GM23248 (cell line): ENCODE data around the gene NLRP2B. TPM values are rescaled to one million over a fixed set of nuclear protein-coding genes. Genes with fewer than 3 reads are reported as not detected.

Source experiments
- DNase-seq: peaks from one replicate; pipeline ENCODE4 v3.0.0-alpha.2; 2015
- H2AFZ ChIP-seq: fragments of 200-600 bp; sonication (generic); 2 replicates; pipeline ENCODE4 v1.6.1; 2016; ENCODE audit warnings: antibody characterized with exemption
- H3F3A ChIP-seq: fragments of 200-600 bp; sonication (generic); 2 replicates; pipeline ENCODE4 v1.6.1; 2016; ENCODE audit warnings: mild to moderate bottlenecking, antibody characterized with exemption, mixed run types; ENCODE audit not compliant: insufficient read depth
- H3K27ac ChIP-seq: fragments of 200-600 bp; sonication (generic); 2 replicates; pipeline ENCODE4 v1.5.1; 2016; ENCODE audit warnings: mild to moderate bottlenecking
- H3K27me3 ChIP-seq: fragments of 200-600 bp; sonication (generic); replicated peaks from 2 replicates; pipeline ENCODE4 v1.6.1; 2016; ENCODE audit warnings: mild to moderate bottlenecking; ENCODE audit not compliant: insufficient read depth
- H3K36me3 ChIP-seq: fragments of 200-600 bp; sonication (generic); 2 replicates; pipeline ENCODE4 v1.6.1; 2016; ENCODE audit warnings: low read depth, mild to moderate bottlenecking
- H3K4me1 ChIP-seq: fragments of 200-600 bp; sonication (generic); 2 replicates; pipeline ENCODE4 v1.6.1; 2016; ENCODE audit warnings: mild to moderate bottlenecking; ENCODE audit not compliant: insufficient read depth
- H3K4me2 ChIP-seq: fragments of 200-600 bp; sonication (generic); one replicate; pipeline ENCODE4 v1.6.1; 2016; ENCODE audit warnings: mild to moderate bottlenecking; ENCODE audit not compliant: unreplicated experiment
- H3K4me3 ChIP-seq: fragments of 200-600 bp; sonication (generic); 2 replicates; pipeline ENCODE4 v1.5.1; 2016; ENCODE audit warnings: mild to moderate bottlenecking
- H3K79me2 ChIP-seq: fragments of 200-600 bp; sonication (generic); 2 replicates; pipeline ENCODE4 v1.6.1; 2016; ENCODE audit warnings: mild to moderate bottlenecking; ENCODE audit not compliant: insufficient read depth
- H3K9ac ChIP-seq: fragments of 200-600 bp; sonication (generic); 2 replicates; pipeline ENCODE4 v1.6.1; 2016; ENCODE audit warnings: mild to moderate bottlenecking
- H3K9me2 ChIP-seq: fragments of 200-600 bp; sonication (generic); 2 replicates; pipeline ENCODE4 v1.6.1; 2016; ENCODE audit warnings: mixed run types, mild to moderate bottlenecking, moderate library complexity; ENCODE audit not compliant: insufficient read depth
- H3K9me3 ChIP-seq: fragments of 200-600 bp; sonication (generic); one replicate; pipeline ENCODE4 v1.6.1; 2017; ENCODE audit warnings: low read depth
- H4K20me1 ChIP-seq: fragments of 200-600 bp; sonication (generic); 2 replicates; pipeline ENCODE4 v1.6.0; 2016; ENCODE audit not compliant: insufficient read depth
- EZH2 ChIP-seq: fragments of 200-600 bp; sonication (generic); IDR thresholded peaks from 2 replicates; pipeline ENCODE4 v1.6.1; 2018; ENCODE audit warnings: antibody characterized with exemption, mild to moderate bottlenecking; ENCODE audit not compliant: insufficient read depth, poor library complexity, severe bottlenecking
- EZH2phosphoT487 ChIP-seq: fragments of 200-600 bp; sonication (generic); IDR thresholded peaks from 2 replicates; pipeline ENCODE4 v1.6.1; 2018; ENCODE audit warnings: antibody characterized with exemption, moderate library complexity, mild to moderate bottlenecking, low read depth; ENCODE audit not compliant: insufficient read depth
- WGBS, 2 experiments: methylation state at CpG; one replicate each; pipeline ENCODE4 v1.1.6; 2015 to 2017; ENCODE audit warnings: low lambda C conversion rate in 2 of 2, low coverage in 1 of 2; ENCODE audit errors: missing lambda C conversion rate in 2 of 2; 5-methylcytosine and 5-hydroxymethylcytosine counted together
- in situ Hi-C: fragments of 300-500 bp; cut with MboI; formaldehyde crosslinking; loops from 2 replicates; pipeline ENCODE4 v1.15.0; 2020
- polyA plus RNA-seq: library from polyadenylated mRNA; unstranded; fragments of >200 nt; fragmentation: Nextera tagmentation; extraction: Ambion mirVana; gene quantifications from 2 replicates; pipeline ENCODE4 v1.2.1, GENCODE V29; 2016
- total RNA-seq: library from RNA; depleted of rRNA; stranded (reverse); fragments of >200 nt; shearing (Covaris generic); gene quantifications from 2 replicates; pipeline ENCODE4 v1.2.3, GENCODE V29; 2014

The NLRP2B gene
- total and polyA plus RNA-seq, 2 experiments from 2014 or later = not detected

- 24 to 29% methylated on average over 8 of the region's 8 CpGs for WGBS, 2 experiments
- Histone ChIP-seq H3K9me3 (no peaks in the 10 kb centered on the region), H4K20me1 (no peaks in the 10 kb centered on the region), H3K27me3 (no peaks in the 10 kb centered on the region), H3K27ac (no peak overlapping the region), H3K4me3 (no peak overlapping the region), H3K4me2 (no peak overlapping the region), H2AFZ (no peak overlapping the region), H3K9me2 (no peaks in the 10 kb centered on the region), H3F3A (no peaks in the 10 kb centered on the region), H3K79me2 (no peaks in the 10 kb centered on the region), H3K36me3 (no peaks in the 10 kb centered on the region), H3K9ac (no peak overlapping the region), H3K4me1 (no peaks in the 10 kb centered on the region)
- in situ Hi-C loops = no loop called here
- no peak for DNase-seq
- TF ChIP-seq EZH2 (no peak), EZH2phosphoT487 (no peak)
Observed at GRCh38 chrX:57677132-57677858, 2.8 kb downstream of the NLRP2B start.

- H3K27ac ChIP-seq = no peak overlapping the region
- 25 to 38% methylated on average over 2 of the region's 2 CpGs for WGBS, 2 experiments
- no peak overlapping the region for H3K9ac ChIP-seq
- TF ChIP-seq EZH2 (no peak), EZH2phosphoT487 (no peak)
- H3K9me2 ChIP-seq = no peaks in the 10 kb centered on the region
- H3K9me3 ChIP-seq = no peaks in the 10 kb centered on the region
- H2AFZ ChIP-seq = no peak overlapping the region
- no peaks in the 10 kb centered on the region for H3K36me3 ChIP-seq
- H3K79me2 ChIP-seq = no peaks in the 10 kb centered on the region
- H3K4me2 ChIP-seq = no peak overlapping the region
- H3F3A ChIP-seq = no peaks in the 10 kb centered on the region
- no peaks in the 10 kb centered on the region for H4K20me1 ChIP-seq
- DNase-seq = no peak
- H3K4me1 ChIP-seq = no peaks in the 10 kb centered on the region
- in situ Hi-C loops = no loop called here
- H3K27me3 ChIP-seq = no peaks in the 10 kb centered on the region
- H3K4me3 ChIP-seq = no peak overlapping the region
Observed at GRCh38 chrX:57675320-57675719, 4.7 kb downstream of the NLRP2B start.

DNA sequence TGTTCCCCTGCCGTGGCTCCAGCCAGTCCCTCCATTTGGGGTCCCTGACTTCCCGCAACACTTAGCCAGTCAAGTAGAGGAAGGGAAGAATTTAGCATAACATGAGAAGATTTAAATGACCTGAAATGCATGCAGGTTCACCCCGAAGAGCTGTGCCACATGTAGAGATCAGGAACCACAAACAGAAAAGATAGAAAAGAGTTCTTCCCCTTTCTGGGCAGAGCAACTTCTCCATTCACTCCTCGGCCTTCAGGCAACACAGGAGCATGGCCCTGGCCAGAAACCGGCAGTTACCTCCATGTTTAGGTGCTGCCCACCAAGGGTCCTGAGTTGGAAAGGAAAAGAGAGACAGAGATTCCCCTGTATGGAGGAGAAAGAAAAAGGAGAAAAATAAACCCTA is 5.2 kb downstream of the NLRP2B start:
- no peaks in the 10 kb centered on the region for H3K9me2 ChIP-seq
- in situ Hi-C loops = no loop called here
- no peaks in the 10 kb centered on the region for H3K4me1 ChIP-seq
- H3K36me3 ChIP-seq = no peaks in the 10 kb centered on the region
- H3K4me2 ChIP-seq = no peak overlapping the region
- no peaks in the 10 kb centered on the region for H3K9me3 ChIP-seq
- 18 to 19% methylated on average over 3 to 5 of the region's 5 CpGs for WGBS, 2 experiments
- H4K20me1 ChIP-seq = no peaks in the 10 kb centered on the region
- H3F3A ChIP-seq = no peaks in the 10 kb centered on the region
- no peaks in the 10 kb centered on the region for H3K79me2 ChIP-seq
- no peak overlapping the region for H2AFZ ChIP-seq
- H3K9ac ChIP-seq = no peak overlapping the region
- H3K27me3 ChIP-seq = no peaks in the 10 kb centered on the region
- no peak for TF ChIP-seq EZH2
- no peak for TF ChIP-seq EZH2phosphoT487
- no peak overlapping the region for H3K27ac ChIP-seq
- no peak for DNase-seq
- H3K4me3 ChIP-seq = no peak overlapping the region

GRCh38 chrX:57669961-57670360 is 10.1 kb downstream of the NLRP2B start:
- 29 to 50% methylated on average over 1 of the region's 1 CpG for WGBS, 2 experiments
- in situ Hi-C loops = no loop called here
- H3K79me2 ChIP-seq = no peaks in the 10 kb centered on the region
- no peaks in the 10 kb centered on the region for H4K20me1 ChIP-seq
- no peaks in the 10 kb centered on the region for H3K9me3 ChIP-seq
- H3K4me2 ChIP-seq = no peak overlapping the region
- H3K36me3 ChIP-seq = no peaks in the 10 kb centered on the region
- no peak overlapping the region for H3K27ac ChIP-seq
- no peak overlapping the region for H2AFZ ChIP-seq
- H3K9ac ChIP-seq = no peak overlapping the region
- no peaks in the 10 kb centered on the region for H3K4me1 ChIP-seq
- no peaks in the 10 kb centered on the region for H3K27me3 ChIP-seq
- no peaks in the 10 kb centered on the region for H3K9me2 ChIP-seq
- no peak for DNase-seq
- H3F3A ChIP-seq = no peaks in the 10 kb centered on the region
- H3K4me3 ChIP-seq = no peak overlapping the region
- TF ChIP-seq EZH2 (no peak), EZH2phosphoT487 (no peak)
